ENCODE results near the gene ZBBX. TPM values are rescaled to one million over a fixed set of nuclear protein-coding genes. Genes with fewer than 3 reads are reported as not detected.

The ZBBX gene
- total RNA-seq, 1 donor from 2014 or later, result not detected

DNA sequence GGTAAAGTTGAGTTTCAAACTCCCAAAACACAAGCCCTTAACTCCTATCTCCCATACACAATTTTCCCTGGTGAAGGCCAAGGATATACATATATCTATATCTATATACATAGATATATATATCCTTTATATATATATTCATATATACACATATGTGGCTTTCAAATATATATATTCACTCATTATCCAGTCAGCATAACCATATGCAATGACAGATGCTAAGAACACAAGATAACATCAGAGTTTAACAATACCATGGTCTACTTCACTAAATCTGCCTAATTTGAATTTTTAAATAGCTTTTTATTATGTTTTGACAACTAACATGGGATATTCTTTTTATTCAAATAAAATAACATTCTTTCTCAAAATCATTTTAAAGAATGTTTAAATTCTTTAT is 24.7 kb downstream of the ZBBX start:
- H3K4me3 Mint-ChIP-seq, result no peak overlapping the region
- H3K27me3 Mint-ChIP-seq (ENCODE audit: insufficient read depth), result no peaks in the 10 kb centered on the region
- no peak for DNase-seq (ENCODE audit: low spot score)
- intact Hi-C loops (cut with micrococcal nuclease), result no loop called here
- H3K9me3 Mint-ChIP-seq, result peaks cover 8% of the 10 kb centered on the region
- H3K36me3 Mint-ChIP-seq (ENCODE audit: low read depth), result no peaks in the 10 kb centered on the region
- no peak overlapping the region for H3K27ac Mint-ChIP-seq
- H3K4me1 Mint-ChIP-seq (ENCODE audit: low read depth), result no peaks in the 10 kb centered on the region

DNA sequence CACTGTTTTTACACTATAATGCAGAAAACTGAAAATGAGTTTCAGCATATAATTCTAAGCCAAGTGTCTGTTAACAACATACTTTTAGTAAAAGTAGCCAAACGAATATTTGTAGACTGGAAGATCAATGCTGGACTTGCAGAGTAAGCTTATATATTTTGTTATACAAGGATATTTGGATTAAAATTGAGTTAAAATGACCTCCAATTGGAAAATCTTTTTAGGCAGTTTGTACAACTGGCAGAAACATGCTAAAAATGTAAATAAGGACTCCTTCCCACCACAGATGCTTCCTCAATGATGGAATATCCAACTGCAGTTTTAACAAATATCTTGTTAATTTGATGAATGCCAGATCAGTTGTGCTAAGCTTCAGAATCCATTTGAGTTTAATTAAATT is 25.3 kb downstream of the ZBBX start:
- Mint-ChIP-seq H3K4me3 (no peak overlapping the region), H3K27ac (no peak overlapping the region), H3K9me3 (peaks cover 8% of the 10 kb centered on the region), H3K4me1 (ENCODE audit: low read depth) (no peaks in the 10 kb centered on the region), H3K36me3 (ENCODE audit: low read depth) (no peaks in the 10 kb centered on the region), H3K27me3 (ENCODE audit: insufficient read depth) (no peaks in the 10 kb centered on the region)
- DNase-seq (ENCODE audit: low spot score), result no peak
- intact Hi-C loops (cut with micrococcal nuclease), result no loop called here

DNA sequence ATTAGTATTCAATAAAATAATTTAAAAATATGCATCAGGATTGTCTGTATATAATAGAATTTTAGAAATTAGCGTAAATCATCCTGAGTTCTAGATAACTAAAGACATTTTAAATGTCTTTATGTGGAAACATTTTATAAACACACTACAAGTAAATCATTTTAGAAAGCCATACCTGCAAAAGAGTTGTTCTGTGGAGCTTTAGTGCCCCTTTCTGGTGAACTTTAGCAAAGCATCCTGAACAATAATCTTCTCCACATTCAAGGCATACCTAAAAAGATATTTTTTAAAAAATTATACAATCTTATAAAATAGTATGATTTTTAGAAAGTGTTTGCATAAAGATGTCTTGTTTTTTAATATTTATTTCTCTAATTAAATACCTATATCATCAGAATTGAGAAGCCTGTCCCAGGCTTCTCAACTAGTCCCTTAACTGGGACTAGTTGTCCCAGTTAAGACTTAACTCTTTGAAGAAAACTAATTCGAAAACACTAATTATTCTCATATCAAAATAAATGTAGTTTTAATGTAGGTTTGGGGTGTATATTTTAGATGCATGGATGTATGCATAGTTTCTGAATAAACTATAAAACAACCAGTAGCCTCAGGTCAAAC is 29.7 kb downstream of the ZBBX start:
- Mint-ChIP-seq H3K27me3 (ENCODE audit: insufficient read depth) (no peaks in the 10 kb centered on the region), H3K4me3 (no peak overlapping the region), H3K9me3 (no peaks in the 10 kb centered on the region), H3K4me1 (ENCODE audit: low read depth) (no peaks in the 10 kb centered on the region), H3K36me3 (ENCODE audit: low read depth) (no peaks in the 10 kb centered on the region), H3K27ac (no peak overlapping the region)
- intact Hi-C loops (cut with micrococcal nuclease), result no loop called here
- DNase-seq (ENCODE audit: low spot score), result no peak

DNA sequence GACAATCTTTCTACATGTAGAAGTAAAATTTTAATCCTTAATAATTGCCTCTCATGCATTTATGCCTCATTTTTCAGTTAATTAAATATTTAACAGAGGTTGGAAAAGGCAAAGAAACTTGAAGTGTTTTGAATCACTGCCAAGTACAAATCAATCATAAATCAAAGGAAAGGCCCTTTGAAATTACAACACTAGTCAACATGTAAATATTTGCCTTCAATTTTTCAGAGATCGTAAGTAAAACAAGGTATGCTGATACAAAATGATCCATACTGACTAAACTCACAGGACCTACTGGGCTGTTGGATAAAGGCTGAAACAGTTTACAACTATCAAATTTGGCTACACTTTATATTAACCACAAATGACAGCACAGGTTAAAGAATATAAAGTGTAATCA is 33.9 kb downstream of the ZBBX start:
- H3K9me3 Mint-ChIP-seq, result no peaks in the 10 kb centered on the region
- intact Hi-C loops (cut with micrococcal nuclease), result no loop called here

DNA sequence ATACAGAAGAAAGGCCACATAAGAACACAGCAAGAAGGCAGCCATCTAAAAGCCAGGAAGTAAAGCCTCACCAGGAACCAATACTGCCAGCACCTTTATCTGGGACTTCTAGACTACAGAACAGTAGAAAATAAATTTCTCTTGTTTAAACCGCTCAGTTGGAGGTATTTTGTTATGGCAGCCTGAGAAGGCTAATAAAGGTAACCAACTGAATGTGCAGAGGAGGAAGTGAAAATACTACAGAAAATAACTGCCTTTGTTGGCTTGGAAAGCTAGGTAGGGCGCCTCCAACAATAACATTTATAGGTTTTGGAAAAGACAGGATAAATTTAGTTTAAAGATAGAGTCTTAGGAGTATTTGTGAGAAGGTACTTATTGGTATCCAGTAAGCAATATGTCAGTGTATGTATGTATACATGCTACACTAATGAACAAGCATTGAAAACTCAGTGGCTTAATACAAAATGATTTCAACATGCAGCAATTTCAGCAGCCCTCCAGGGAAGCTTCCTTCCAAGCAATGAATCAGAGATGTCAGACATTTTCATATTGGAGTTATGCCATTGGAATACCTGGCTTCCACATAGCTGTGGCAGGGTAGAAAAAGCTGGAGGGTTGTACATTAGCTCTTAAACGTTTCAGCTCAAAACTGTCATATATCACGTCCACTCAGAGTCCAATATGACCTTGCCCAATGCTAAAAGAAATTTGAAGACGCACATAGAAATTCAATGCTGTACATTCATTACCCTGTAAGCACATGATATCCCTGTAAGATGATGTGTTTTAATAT is 48.9 kb downstream of the ZBBX start:
- DNase-seq (ENCODE audit: low spot score), result no peak
- Mint-ChIP-seq H3K4me1 (ENCODE audit: low read depth) (no peaks in the 10 kb centered on the region), H3K9me3 (no peaks in the 10 kb centered on the region), H3K27me3 (ENCODE audit: insufficient read depth) (no peaks in the 10 kb centered on the region), H3K36me3 (ENCODE audit: low read depth) (no peaks in the 10 kb centered on the region), H3K4me3 (no peak overlapping the region), H3K27ac (no peak overlapping the region)
- intact Hi-C loops (cut with micrococcal nuclease), result no loop called here

More for the DNA sequence above, 33.9 kb downstream of the ZBBX start:
- H3K36me3 Mint-ChIP-seq (ENCODE audit: low read depth), result no peaks in the 10 kb centered on the region
- no peaks in the 10 kb centered on the region for H3K27me3 Mint-ChIP-seq (ENCODE audit: insufficient read depth)
- no peak overlapping the region for H3K4me3 Mint-ChIP-seq
- no peak for DNase-seq (ENCODE audit: low spot score)
- no peak overlapping the region for H3K27ac Mint-ChIP-seq
- no peaks in the 10 kb centered on the region for H3K4me1 Mint-ChIP-seq (ENCODE audit: low read depth)

GRCh38 chr3:167323572-167323971 is 56.5 kb downstream of the ZBBX start:
- Mint-ChIP-seq H3K9me3 (no peaks in the 10 kb centered on the region), H3K4me1 (ENCODE audit: low read depth) (no peaks in the 10 kb centered on the region), H3K27me3 (ENCODE audit: insufficient read depth) (no peaks in the 10 kb centered on the region), H3K36me3 (ENCODE audit: low read depth) (no peaks in the 10 kb centered on the region), H3K4me3 (no peak overlapping the region), H3K27ac (no peak overlapping the region)
- no peak for DNase-seq (ENCODE audit: low spot score)
- intact Hi-C loops (cut with micrococcal nuclease), result no loop called here

DNA sequence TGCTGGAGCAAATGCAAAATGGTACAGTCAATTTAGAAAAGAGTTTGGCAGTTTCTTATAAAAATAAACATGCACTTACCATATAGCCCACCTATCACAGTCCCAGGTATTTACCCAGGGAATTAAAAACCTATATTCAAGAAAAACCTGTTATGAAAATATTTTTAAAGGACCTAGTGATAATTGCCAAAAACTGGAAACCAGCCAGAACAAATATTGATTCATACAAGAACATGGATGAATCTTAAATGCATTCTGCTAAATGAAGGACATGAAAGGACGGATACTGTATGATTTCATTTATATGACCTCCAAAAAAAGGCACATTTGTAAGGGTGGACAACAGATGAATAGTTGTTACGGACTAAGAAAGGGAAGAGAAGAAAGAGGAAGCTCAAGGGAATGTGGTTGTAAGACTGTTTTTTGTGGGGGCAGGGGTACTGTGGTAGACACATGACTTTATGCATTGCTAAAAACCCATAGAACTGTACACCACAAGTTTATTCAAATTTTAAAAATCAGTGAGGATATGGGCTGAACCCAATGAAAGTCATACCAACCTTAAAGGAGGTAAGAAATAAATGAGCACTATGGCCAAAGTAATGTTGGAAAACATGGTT is 61.0 kb downstream of the ZBBX start:
- Mint-ChIP-seq H3K27ac (no peak overlapping the region), H3K4me1 (ENCODE audit: low read depth) (no peaks in the 10 kb centered on the region), H3K36me3 (ENCODE audit: low read depth) (no peaks in the 10 kb centered on the region), H3K27me3 (ENCODE audit: insufficient read depth) (no peaks in the 10 kb centered on the region), H3K4me3 (no peak overlapping the region), H3K9me3 (no peaks in the 10 kb centered on the region)
- no peak for DNase-seq (ENCODE audit: low spot score)
- intact Hi-C loops (cut with micrococcal nuclease), result no loop called here

GRCh38 chr3:167318306-167318705 is 61.8 kb downstream of the ZBBX start:
- no peaks in the 10 kb centered on the region for H3K9me3 Mint-ChIP-seq
- no peak overlapping the region for H3K4me3 Mint-ChIP-seq
- no peaks in the 10 kb centered on the region for H3K27me3 Mint-ChIP-seq (ENCODE audit: insufficient read depth)
- no peak overlapping the region for H3K27ac Mint-ChIP-seq
- no peaks in the 10 kb centered on the region for H3K36me3 Mint-ChIP-seq (ENCODE audit: low read depth)
- DNase-seq (ENCODE audit: low spot score), result no peak
- intact Hi-C loops (cut with micrococcal nuclease), result no loop called here
- no peaks in the 10 kb centered on the region for H3K4me1 Mint-ChIP-seq (ENCODE audit: low read depth)

DNA sequence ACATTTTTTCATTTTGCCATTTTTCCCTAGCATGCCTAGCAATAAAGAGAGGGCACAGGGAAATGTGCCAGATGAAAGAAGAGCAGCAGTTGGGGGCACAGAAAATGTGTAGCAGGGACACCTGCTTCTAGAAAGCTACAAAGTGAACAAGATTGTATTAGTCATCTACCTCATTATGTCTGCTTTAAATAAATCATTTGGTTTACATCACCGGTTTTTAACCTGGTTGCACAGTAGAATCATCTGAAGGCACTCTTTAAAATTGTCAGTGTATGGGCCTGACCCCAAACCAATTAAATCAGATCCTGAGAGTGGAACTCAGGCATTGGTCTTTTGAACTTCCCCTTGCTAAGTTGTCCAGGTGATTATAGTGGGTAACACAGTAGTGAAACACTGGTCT is 73.8 kb downstream of the ZBBX start:
- Mint-ChIP-seq H3K4me3 (no peak overlapping the region), H3K36me3 (ENCODE audit: low read depth) (no peaks in the 10 kb centered on the region), H3K4me1 (ENCODE audit: low read depth) (no peaks in the 10 kb centered on the region), H3K9me3 (no peaks in the 10 kb centered on the region), H3K27ac (no peak overlapping the region), H3K27me3 (ENCODE audit: insufficient read depth) (no peaks in the 10 kb centered on the region)
- DNase-seq (ENCODE audit: low spot score), result no peak
- intact Hi-C loops (cut with micrococcal nuclease), result no loop called here

GRCh38 chr3:167305340-167305890 is 74.7 kb downstream of the ZBBX start:
- Mint-ChIP-seq H3K9me3 (no peaks in the 10 kb centered on the region), H3K4me3 (no peak overlapping the region), H3K36me3 (ENCODE audit: low read depth) (no peaks in the 10 kb centered on the region), H3K27ac (no peak overlapping the region), H3K27me3 (ENCODE audit: insufficient read depth) (no peaks in the 10 kb centered on the region), H3K4me1 (ENCODE audit: low read depth) (no peaks in the 10 kb centered on the region)
- intact Hi-C loops (cut with micrococcal nuclease), result no loop called here
- DNase-seq (ENCODE audit: low spot score), result no peak

- H3K4me3 Mint-ChIP-seq, result no peak overlapping the region
- H3K9me3 Mint-ChIP-seq, result no peaks in the 10 kb centered on the region
- intact Hi-C loops (cut with micrococcal nuclease), result no loop called here
- H3K27me3 Mint-ChIP-seq (ENCODE audit: insufficient read depth), result no peaks in the 10 kb centered on the region
- H3K36me3 Mint-ChIP-seq (ENCODE audit: low read depth), result no peaks in the 10 kb centered on the region
- no peak for DNase-seq (ENCODE audit: low spot score)
- H3K4me1 Mint-ChIP-seq (ENCODE audit: low read depth), result no peaks in the 10 kb centered on the region
- no peak overlapping the region for H3K27ac Mint-ChIP-seq
Observed at GRCh38 chr3:167304077-167304476, 76.0 kb downstream of the ZBBX start.

- H3K36me3 Mint-ChIP-seq (ENCODE audit: low read depth), result no peaks in the 10 kb centered on the region
- no peaks in the 10 kb centered on the region for H3K27me3 Mint-ChIP-seq (ENCODE audit: insufficient read depth)
- no peak for DNase-seq (ENCODE audit: low spot score)
- no peaks in the 10 kb centered on the region for H3K4me1 Mint-ChIP-seq (ENCODE audit: low read depth)
- no peak overlapping the region for H3K27ac Mint-ChIP-seq
- H3K9me3 Mint-ChIP-seq, result no peaks in the 10 kb centered on the region
- intact Hi-C loops (cut with micrococcal nuclease), result no loop called here
- H3K4me3 Mint-ChIP-seq, result no peak overlapping the region
Observed at GRCh38 chr3:167302678-167303077, 77.4 kb downstream of the ZBBX start.

- intact Hi-C loops (cut with micrococcal nuclease), result no loop called here
- no peak overlapping the region for H3K4me3 Mint-ChIP-seq
- no peak for DNase-seq (ENCODE audit: low spot score)
- no peaks in the 10 kb centered on the region for H3K9me3 Mint-ChIP-seq
- H3K27ac Mint-ChIP-seq, result no peak overlapping the region
- H3K36me3 Mint-ChIP-seq (ENCODE audit: low read depth), result no peaks in the 10 kb centered on the region
- no peaks in the 10 kb centered on the region for H3K27me3 Mint-ChIP-seq (ENCODE audit: insufficient read depth)
- no peaks in the 10 kb centered on the region for H3K4me1 Mint-ChIP-seq (ENCODE audit: low read depth)
Observed at GRCh38 chr3:167300207-167300606, 79.9 kb downstream of the ZBBX start.

Measured in activated T-helper 1 cell treated with anti-CD3 and anti-CD28 coated beads, Interleukin-12 subunit alpha, Interleukin-12 subunit beta, Interleukin-2, Interleukin-4 antibody, amounts not matched to agents 30 ng/mL and 10 ng/mL and 1 ng/mL, durations not matched to agents 14 hours and 24 hours and 36 hours (primary cell).